GM19455 (cell line): Measurements from ENCODE around the gene FCSK.

Experiments
- ATAC-seq: cut with Tn5 transposase; IDR thresholded peaks from one replicate; pipeline ENCODE4 v1.9.1; 2021; ENCODE audit not compliant: unreplicated experiment

The FCSK gene

DNA sequence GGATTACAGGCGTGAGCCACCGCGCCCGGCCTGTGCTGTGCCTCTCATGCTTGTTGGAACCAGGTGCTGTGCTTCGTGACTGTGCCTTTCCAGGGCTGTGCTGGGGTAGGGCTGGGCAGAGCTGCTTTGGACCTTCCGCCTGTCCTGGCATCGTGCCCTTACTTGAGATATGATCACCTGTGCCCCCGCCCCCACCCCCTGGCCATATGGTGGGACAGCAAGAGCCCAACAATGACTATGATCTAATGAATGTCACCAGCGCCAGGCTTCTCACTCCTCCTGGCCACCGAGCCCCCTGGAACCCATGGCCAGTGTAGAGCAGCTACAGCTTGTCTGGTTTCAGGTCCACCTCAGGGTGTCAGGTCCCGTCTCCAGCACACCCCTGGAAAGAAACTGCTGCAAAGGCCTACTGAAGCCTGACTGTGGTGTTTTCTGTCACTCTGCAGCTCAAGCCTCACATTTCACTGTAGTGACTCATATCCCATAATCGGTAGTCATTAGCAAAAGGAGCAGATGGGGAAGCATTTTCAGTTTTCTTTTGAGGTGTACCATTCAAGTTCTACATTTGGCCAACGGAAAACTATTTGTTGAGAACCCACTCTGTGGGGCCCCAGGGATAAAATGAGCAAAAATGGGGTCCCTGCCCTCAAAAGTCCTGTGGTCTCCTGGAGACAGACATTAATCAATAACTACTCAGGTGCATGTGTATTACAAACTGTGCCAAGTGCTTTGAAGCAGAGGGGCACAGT lies 22.1 kb downstream of the FCSK start:
- peak; percentile 76 for ATAC-seq

DNA sequence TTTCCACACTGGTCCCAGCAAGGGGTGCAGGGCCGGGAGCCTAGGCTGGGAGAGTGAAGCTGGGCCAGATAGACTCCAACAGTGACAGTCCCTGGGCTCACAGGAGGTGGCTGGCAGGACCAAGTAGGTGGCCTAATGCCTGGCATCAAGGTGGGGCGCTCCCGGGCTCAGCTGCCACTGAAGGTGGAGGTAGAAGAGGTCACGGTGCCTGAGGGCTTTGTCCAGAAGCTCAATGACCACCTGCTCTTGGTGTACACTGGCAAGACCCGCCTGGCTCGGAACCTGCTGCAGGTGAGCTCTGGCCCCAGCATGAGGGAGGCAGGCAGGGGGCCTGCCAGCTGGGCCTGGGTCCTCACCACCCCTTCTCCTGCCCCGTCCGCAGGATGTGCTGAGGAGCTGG lies 23.8 kb downstream of the FCSK start:
- ATAC-seq, result no peak

DNA sequence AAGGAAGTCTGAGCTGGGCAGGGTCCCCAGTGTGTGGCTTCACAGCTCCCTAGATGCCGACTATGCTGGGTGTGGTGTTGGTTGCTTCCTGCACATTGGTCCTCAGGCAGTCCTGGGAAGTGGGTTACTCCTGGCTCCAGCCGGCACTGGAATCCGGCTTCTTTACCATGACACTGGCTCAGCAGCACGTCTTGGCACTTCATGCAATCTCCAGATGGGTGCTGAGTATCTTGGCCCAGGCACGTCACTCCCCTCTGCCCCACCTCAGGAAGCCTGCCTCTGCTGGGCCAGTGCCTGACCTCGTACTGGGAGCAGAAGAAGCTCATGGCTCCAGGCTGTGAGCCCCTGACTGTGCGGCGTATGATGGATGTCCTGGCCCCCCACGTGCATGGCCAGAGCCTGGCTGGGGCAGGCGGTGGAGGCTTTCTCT lies 24.5 kb downstream of the FCSK start:
- ATAC-seq, result no peak

DNA sequence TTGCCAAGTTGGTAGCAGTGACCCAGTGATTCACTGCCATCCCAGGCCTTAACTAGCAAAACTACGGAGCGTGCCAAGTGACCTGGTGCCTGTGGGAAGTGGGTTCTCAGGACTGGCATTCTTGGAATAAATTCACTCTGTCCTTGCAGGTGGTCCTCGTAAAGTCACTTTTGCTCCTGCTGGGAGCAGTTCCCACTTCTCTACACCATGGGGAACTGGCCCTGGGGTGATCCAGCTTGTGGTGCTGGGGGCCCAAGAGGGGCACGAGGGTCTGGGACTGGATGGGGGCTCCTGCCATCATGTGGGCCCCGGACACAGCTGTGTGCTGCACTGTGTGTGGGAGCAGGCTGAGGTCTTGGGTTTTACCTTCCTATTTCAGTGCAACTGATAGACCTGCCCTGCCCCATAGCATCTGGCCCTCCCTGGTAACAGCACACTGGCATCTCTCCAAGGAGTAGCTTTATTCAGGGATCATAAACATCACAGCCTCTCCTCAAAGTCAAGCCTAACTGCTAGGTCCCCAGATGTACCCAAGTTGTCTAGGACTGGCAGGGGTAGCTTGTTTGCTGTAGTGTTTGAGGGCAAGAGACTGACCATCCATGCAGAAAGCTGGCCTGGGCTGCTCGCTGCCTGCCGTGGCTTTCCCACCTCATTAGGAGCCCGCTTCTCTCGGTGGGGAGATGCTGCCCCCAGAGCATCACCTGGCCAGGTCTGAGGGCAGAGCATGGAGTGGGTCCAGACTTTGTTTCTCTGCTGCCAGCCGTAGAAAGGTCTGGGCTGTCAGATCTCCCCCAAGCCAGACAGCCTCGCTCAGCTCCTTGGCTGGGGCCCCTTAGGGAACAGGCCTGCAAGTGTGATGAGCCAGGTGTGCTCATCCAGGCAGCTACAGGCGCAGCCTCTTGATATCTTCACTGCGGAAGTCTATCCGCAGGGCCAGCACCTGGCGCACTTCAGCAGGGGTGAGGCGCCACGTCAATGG lies 26.0 kb downstream of the FCSK start:
- ATAC-seq, result no peak

GRCh38 chr16:70481929-70482536 lies 27.6 kb downstream of the FCSK start:
- ATAC-seq, result no peak

DNA sequence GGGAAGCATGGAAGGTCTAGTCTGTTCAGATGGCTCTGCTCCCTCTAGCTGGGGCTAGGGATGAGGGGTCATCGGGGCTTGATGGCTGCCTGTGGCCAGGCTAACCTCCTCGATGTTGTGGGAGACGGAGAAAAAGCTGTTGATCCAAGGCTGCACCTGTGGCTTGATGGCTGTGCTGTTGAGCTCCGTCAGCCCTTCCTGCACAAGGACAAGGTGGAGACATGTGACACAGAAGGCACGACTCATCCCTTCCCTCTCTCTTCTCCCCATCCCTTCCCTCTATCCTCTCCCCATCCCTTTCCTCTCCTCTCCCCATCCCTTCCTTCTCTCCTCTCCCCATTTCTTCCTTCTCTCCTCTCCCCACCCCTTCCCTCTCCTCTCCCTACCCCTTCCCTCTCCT lies 28.2 kb downstream of the FCSK start:
- no peak for ATAC-seq

GRCh38 chr16:70483426-70483825 lies 29.0 kb downstream of the FCSK start:
- no peak for ATAC-seq

DNA sequence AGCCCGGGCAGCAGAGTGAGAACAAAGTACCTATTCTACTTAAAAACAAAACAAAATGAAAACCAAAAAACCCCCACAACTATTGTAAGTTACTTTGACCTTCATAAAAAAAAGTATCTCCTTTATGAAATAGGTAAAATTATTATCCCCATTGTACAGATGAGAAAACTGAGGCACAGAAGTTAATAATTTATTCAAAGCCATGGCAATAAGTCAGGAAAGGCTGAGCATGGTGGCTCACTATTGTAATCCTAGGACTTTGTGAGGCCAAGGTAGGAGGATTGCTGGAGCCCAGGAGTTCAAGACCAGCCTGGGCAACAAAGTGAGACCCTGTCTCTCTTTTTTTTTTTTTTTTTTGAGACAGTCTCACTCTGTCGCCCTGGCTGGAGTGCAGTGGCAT lies 30.5 kb downstream of the FCSK start:
- ATAC-seq, result no peak

DNA sequence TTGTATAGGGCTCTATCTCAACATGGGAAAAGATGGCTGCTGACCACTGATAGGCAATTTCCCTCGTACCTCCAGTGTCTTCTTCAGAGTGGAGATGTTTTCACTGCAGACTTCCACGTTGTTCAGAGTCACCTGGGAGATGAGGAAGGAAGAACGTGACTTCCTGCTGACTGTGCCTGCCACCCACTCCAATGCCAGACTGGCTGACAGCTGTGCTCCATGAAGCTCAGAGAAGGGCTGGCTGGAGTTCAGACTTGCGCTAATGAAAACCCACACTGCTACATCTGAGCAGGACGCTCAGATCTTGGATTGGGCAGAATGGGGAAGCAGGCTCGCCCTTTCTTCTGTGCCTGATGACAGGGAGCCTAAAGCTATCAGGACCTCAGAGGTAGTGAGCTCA lies 35.9 kb downstream of the FCSK start:
- ATAC-seq, result no peak

DNA sequence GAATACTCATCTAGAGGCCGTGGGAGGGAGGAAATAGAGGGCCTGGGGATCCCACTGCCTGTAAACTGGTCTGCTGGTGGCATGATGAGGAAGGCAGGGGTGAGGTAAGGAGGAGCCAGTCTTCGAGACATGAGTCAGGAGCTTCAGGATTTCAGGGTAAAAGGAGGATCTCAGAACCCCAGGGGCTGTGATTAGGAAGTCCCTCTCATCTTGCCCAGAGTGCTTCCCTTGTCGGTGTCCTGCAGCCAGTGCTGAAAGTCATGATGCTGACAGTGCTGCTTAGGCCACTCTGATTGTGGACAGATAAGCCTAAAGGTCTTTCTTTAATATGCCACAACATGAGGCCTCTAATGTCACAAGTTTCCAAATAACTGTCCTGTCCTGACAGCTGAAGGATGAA lies 39.4 kb downstream of the FCSK start:
- ATAC-seq, result no peak

DNA sequence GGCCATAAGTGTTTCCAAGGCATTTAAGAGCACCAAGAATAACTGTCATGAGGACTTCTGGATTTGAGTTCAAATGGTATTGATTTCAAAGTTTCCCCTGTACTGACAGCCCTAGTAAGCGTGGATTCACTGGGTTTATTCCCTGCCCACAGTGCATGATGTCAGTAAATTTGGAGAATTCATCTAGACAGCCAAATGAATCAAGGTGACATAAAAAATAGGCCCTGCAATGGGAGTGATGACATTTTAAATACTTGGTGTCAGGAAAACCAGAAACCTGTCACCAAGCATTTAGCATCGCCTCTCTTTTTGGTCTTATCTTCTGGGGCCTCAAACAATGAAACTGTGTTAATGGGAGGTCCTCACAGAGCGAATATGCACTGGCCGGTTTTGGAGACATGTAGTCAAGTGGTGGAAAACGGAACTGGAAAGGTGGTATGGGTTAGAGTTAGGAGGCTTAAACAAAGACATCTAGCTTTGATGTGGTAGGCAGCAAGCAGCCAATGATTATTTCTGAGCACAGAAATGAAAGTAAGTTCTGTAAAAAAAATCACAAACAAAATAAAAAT lies 39.9 kb downstream of the FCSK start:
- ATAC-seq, result no peak

GRCh38 chr16:70494777-70495176 lies 40.4 kb downstream of the FCSK start:
- no peak for ATAC-seq

GRCh38 chr16:70495425-70496182 lies 41.2 kb downstream of the FCSK start:
- ATAC-seq, result no peak

- ATAC-seq, result no peak
These were observed 42.1 kb downstream of the FCSK start for GRCh38 chr16:70496513-70496912.

DNA sequence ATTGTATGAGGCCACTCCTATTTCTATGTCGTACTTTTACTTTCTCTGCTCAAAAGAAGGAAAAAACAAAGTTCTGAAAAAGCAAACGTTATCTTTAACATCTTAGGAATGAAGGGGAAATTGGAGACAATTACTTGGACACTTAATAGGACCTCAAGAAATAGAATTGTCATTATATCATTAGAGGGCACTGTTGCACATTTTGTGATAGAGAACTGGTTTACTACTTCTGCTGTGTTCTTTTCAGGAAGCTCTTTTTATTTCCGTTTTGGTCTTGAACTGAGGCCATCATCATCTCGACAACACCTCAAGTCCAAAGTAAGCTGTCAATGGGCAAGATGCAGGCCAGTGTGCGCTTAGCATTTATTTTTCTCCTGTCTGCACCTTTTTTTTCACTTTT lies 54.4 kb downstream of the FCSK start:
- ATAC-seq, result no peak

DNA sequence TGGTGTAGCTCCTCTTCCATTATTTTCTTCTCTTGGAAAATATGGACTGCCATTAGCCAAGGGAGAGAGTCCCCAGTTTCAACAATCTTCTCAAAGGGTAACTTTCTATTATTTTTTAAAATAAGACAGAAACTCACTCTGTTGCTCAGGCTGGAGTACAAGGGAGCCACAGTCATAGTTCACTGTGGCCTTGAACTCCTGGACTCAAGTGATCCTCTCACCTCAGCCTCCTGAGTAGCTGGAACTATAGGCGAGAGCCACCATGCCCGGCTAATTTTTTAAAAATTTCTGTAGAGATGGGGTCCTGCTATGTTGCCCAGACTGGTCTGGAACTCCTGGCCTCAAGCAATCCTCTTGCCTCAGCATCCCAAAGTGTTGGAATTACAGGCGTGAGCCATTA lies 55.8 kb downstream of the FCSK start:
- ATAC-seq, result no peak

- no peak for ATAC-seq
These were observed 57.4 kb downstream of the FCSK start for GRCh38 chr16:70511833-70512232.

- ATAC-seq, result no peak
These were observed 58.1 kb downstream of the FCSK start for GRCh38 chr16:70512456-70512855.

GRCh38 chr16:70520612-70521297 lies 66.4 kb downstream of the FCSK start:
- ATAC-seq, result no peak
